GM20000 (cell line): ENCODE measurements around the gene ACVR1B.

Source experiments
- DNase-seq: peaks from one replicate; pipeline ENCODE4 v3.0.0; 2012; ENCODE audit warnings: low spot score
- CTCF ChIP-seq: IDR thresholded peaks from 2 replicates; pipeline ENCODE4 v1.5.1; 2012; ENCODE audit warnings: mild to moderate bottlenecking, control low read depth; ENCODE audit errors: extremely low read depth, missing control alignments

The ACVR1B gene

GRCh38 chr12:51994959-51995358, 43.5 kb downstream of the ACVR1B start:
- no peak for TF ChIP-seq CTCF

GRCh38 chr12:51997136-51997535, 45.6 kb downstream of the ACVR1B start:
- DNase-seq, result no peak
- TF ChIP-seq CTCF, result no peak

More at GRCh38 chr12:51994959-51995358, 43.5 kb downstream of the ACVR1B start:
- DNase-seq, result no peak

GRCh38 chr12:52003016-52003550, 51.6 kb downstream of the ACVR1B start:
- no peak for DNase-seq
- no peak for TF ChIP-seq CTCF

- no peak for TF ChIP-seq CTCF
- DNase-seq, result no peak
These were observed 52.1 kb downstream of the ACVR1B start for GRCh38 chr12:52003591-52003990.

- DNase-seq, result no peak
- TF ChIP-seq CTCF, result peak; percentile 27
These were observed 52.6 kb downstream of the ACVR1B start for GRCh38 chr12:52004042-52004648.

- DNase-seq, result no peak
- no peak for TF ChIP-seq CTCF
These were observed 53.9 kb downstream of the ACVR1B start for GRCh38 chr12:52005218-52005902.

GRCh38 chr12:52005903-52006703, 54.6 kb downstream of the ACVR1B start:
- no peak for TF ChIP-seq CTCF
- DNase-seq, result peak; percentile 87
